Measurements from ENCODE around the gene NUBPL. TPM values are rescaled to one million over a fixed set of nuclear protein-coding genes. Genes with fewer than 3 reads are reported as not detected.

Gene NUBPL
- total RNA-seq, 4 donors from 2014 or later = 10.3 to 38.2 (median 13.4) TPM

DNA sequence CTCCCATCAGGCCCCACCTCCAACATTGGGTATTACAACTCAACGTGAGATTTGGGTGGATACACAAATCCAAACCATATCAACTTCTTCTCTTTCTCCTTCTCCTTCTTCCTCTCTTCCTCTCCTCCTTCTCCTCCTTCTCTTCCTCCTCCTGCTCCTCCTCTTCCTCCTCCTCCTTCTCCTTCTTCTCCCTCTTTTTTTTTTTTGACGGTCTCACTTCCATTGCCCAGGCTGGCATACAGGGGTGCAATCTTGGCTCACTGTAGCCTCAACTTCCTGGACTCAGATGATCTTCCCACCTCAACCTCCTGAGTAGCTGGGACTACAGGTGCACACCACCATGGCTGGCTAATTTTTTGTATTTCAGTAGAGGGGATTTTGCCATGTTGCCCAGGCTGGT lies 11.4 kb upstream of the NUBPL start:
- Histone ChIP-seq H3K36me3 (no peaks in the 10 kb centered on the region), H3K4me3 (no peak overlapping the region), H3K27ac (no peak overlapping the region), H3K9me3 (no peaks in the 10 kb centered on the region), H3K27me3 (no peaks in the 10 kb centered on the region), H3K4me1 (no peaks in the 10 kb centered on the region)
- 79 to 85% methylated on average over 2 of the region's 2 CpGs for WGBS, 2 donors
- no peak for DNase-seq (ENCODE audit: low spot score in 2 of 2)
- TF ChIP-seq POLR2A (IDR thresholded peaks at IDR 0.05) = no peak
- TF ChIP-seq EP300 (IDR thresholded peaks at IDR 0.05) = no peak
- TF ChIP-seq, protein P1, sequence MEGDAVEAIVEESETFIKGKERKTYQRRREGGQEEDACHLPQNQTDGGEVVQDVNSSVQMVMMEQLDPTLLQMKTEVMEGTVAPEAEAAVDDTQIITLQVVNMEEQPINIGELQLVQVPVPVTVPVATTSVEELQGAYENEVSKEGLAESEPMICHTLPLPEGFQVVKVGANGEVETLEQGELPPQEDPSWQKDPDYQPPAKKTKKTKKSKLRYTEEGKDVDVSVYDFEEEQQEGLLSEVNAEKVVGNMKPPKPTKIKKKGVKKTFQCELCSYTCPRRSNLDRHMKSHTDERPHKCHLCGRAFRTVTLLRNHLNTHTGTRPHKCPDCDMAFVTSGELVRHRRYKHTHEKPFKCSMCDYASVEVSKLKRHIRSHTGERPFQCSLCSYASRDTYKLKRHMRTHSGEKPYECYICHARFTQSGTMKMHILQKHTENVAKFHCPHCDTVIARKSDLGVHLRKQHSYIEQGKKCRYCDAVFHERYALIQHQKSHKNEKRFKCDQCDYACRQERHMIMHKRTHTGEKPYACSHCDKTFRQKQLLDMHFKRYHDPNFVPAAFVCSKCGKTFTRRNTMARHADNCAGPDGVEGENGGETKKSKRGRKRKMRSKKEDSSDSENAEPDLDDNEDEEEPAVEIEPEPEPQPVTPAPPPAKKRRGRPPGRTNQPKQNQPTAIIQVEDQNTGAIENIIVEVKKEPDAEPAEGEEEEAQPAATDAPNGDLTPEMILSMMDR (IDR thresholded peaks at IDR 0.05) = no peak

DNA sequence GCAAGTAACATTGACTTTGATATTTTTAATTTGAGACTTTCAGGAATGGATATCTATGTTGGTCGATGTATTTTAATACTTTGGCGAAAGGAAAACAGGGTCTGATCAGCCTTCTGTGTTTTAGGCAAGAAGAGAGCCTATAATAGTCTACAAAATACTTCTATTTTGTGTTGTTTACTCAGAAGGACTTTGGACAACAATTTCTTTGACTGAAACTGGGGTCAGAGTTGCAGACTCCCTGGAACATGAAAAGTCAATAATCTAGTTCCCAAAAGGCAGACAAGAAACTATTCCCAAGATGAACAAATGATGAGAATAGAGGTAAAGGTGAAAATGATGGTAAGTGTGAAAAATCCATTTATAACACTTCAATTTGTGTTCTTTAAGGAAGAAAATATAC lies 10.6 kb upstream of the NUBPL start:
- Histone ChIP-seq H3K9me3 (no peaks in the 10 kb centered on the region), H3K36me3 (no peaks in the 10 kb centered on the region), H3K27ac (no peak overlapping the region), H3K4me1 (no peaks in the 10 kb centered on the region), H3K4me3 (no peak overlapping the region), H3K27me3 (no peaks in the 10 kb centered on the region)
- DNase-seq (ENCODE audit: low spot score in 2 of 2) = no peak
- WGBS, 2 donors = 84 to 90% methylated on average over 2 of the region's 2 CpGs
- no peak for TF ChIP-seq EP300 (IDR thresholded peaks at IDR 0.05)
- TF ChIP-seq, protein P1 (IDR thresholded peaks at IDR 0.05) = no peak
- TF ChIP-seq POLR2A (IDR thresholded peaks at IDR 0.05) = no peak

DNA sequence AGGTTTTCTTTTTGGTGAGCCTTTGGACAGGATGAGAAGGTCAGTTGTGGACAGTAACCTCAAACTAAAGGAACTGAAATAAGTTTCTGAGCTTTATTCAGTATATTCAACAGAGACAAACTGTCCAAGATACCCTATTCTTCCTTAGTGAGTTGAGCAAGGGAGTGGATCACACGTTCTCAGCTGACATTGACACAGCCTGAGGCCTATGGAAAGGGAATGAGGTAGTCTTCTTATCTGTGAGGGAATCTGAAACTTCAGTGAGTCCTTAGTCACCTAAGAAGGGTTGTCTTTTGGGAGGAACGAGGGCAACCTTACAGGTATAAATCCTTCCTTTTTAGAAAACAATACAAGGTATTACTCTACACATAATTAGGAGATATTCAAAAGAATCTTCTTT lies 5.0 kb upstream of the NUBPL start:
- Histone ChIP-seq H3K4me3 (no peak overlapping the region), H3K27ac (no peak overlapping the region), H3K4me1 (peaks cover 0 to 7% (median 0%) of the 10 kb centered on the region in 4 donors), H3K9me3 (no peaks in the 10 kb centered on the region), H3K36me3 (no peaks in the 10 kb centered on the region), H3K27me3 (no peaks in the 10 kb centered on the region)
- no peak for DNase-seq (ENCODE audit: low spot score in 2 of 2)
- WGBS, 2 donors = 69 to 72% methylated on average over 2 of the region's 2 CpGs
- TF ChIP-seq, protein P1 (IDR thresholded peaks at IDR 0.05) = no peak
- TF ChIP-seq POLR2A (IDR thresholded peaks at IDR 0.05) = no peak
- TF ChIP-seq EP300 (IDR thresholded peaks at IDR 0.05) = no peak

DNA sequence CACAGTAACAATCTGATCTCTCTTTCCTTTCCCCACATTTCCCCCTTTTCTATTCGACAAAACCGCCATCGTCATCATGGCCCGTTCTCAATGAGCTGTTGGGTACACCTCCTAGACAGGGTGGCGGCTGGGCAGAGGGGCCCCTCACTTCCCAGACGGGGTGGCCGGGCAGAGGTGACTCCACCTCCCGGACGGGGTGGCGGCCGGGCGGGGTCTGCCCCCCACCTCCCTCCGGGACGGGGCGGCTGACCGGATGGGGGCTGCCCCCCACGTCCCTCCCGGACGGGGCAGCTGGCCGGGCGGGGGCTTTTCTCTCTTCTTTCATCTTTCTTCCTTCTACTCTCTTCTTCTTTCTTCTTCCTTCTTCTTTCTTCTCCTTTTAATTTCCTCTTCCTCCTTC lies 1.3 kb upstream of the NUBPL start:
- H3K27ac ChIP-seq = no peak overlapping the region
- H3K36me3 ChIP-seq = no peaks in the 10 kb centered on the region
- H3K27me3 ChIP-seq = no peaks in the 10 kb centered on the region
- 94 to 96% methylated on average over 21 of the region's 21 CpGs for WGBS, 2 donors
- no peak overlapping the region for H3K4me3 ChIP-seq
- no peaks in the 10 kb centered on the region for H3K9me3 ChIP-seq
- peaks cover 0 to 34% (median 3%) of the 10 kb centered on the region in 4 donors for H3K4me1 ChIP-seq
- no peak for TF ChIP-seq EP300 (IDR thresholded peaks at IDR 0.05)
- TF ChIP-seq POLR2A (IDR thresholded peaks at IDR 0.05) = no peak
- TF ChIP-seq, protein P1 (IDR thresholded peaks at IDR 0.05) = no peak
- DNase-seq (ENCODE audit: low spot score in 2 of 2) = no peak

DNA sequence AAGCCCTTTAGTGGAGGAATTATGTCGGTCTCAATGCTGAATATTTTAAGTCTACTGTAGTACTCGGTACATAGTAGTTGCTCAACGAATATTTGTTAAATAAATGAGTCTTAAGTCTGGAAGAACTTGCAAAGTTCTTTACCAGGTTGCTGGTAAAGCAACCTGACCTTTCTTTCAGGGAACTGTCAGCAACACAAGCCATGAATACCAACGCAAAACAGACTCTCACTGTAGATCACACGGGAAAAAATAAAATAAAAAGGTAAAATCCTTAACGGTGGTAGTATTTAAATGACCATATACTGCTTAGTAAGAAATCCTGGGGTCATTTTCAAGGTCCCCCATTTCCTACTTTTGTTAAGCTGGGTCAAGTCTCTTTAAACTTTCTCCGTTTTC lies 447 bp upstream of the NUBPL start:
- peaks cover 0 to 35% (median 3%) of the 10 kb centered on the region in 4 donors for H3K4me1 ChIP-seq
- H3K27ac ChIP-seq = peak overlapping the region; percentile 58 to 95 (median 89)
- H3K36me3 ChIP-seq = no peaks in the 10 kb centered on the region
- no peaks in the 10 kb centered on the region for H3K27me3 ChIP-seq
- no peak for DNase-seq (ENCODE audit: low spot score in 2 of 2)
- no peak for TF ChIP-seq POLR2A (IDR thresholded peaks at IDR 0.05)
- TF ChIP-seq, protein P1 (IDR thresholded peaks at IDR 0.05) = no peak
- TF ChIP-seq EP300 (IDR thresholded peaks at IDR 0.05) = no peak
- H3K9me3 ChIP-seq = no peaks in the 10 kb centered on the region
- WGBS, 2 donors = 51 to 55% methylated on average over 7 of the region's 7 CpGs
- H3K4me3 ChIP-seq = peak overlapping the region; percentile 65 to 94 (median 90)
